Transverse colon (tissue), 4 donors: Measurements from ENCODE around the gene RNU11. TPM values are rescaled to one million over a fixed set of nuclear protein-coding genes. Genes with fewer than 3 reads are reported as not detected.

Source experiments
- DNase-seq: peaks from one replicate; pipeline ENCODE4 v3.0.0-alpha.2; 2019
- H3K27ac ChIP-seq, 4 donors: fragments of 200-600 bp; sonication (generic); 2 replicates each; pipeline ENCODE4 v1.5.1; 2016 to 2018; ENCODE audit warnings: inconsistent platforms in 4 of 4
- H3K27me3 ChIP-seq: fragments of 200-600 bp; sonication (generic); 2 replicates; pipeline ENCODE4 v1.5.1; 2017; ENCODE audit warnings: inconsistent platforms
- H3K36me3 ChIP-seq, 4 donors: fragments of 200-600 bp; sonication (generic); 2 replicates each; pipeline ENCODE4 v1.5.1; 2017 to 2019; ENCODE audit warnings: inconsistent platforms in 4 of 4
- H3K4me1 ChIP-seq, 4 donors: fragments of 200-600 bp; sonication (generic); 2 replicates each; pipeline ENCODE4 v1.5.1; 2017 to 2020; ENCODE audit warnings: inconsistent platforms in 4 of 4
- H3K4me3 ChIP-seq, 4 donors: fragments of 200-600 bp; sonication (generic); 1 replicate in 1 of 4; 2 replicates in 3 of 4; pipeline versions ENCODE4 v1.5.1 to v1.6.1; 2017 to 2019; ENCODE audit warnings: inconsistent platforms in 4 of 4
- H3K9me3 ChIP-seq, 2 donors: fragments of 200-600 bp; sonication (generic); 2 replicates each; pipeline ENCODE4 v1.5.1; 2017 to 2019; ENCODE audit warnings: inconsistent platforms in 2 of 2
- CTCF ChIP-seq, 5 experiments: fragments of 200-600 bp in 3 of 5; fragments of 450-650 bp in 2 of 5; sonication (generic) in 3 of 5; IDR thresholded peaks; 1 replicate in 2 of 5; 2 replicates in 3 of 5; pipeline ENCODE4 v1.5.1; 2016 to 2017; ENCODE audit warnings: antibody characterized with exemption in 5 of 5, inconsistent platforms in 3 of 5, mild to moderate bottlenecking in 2 of 5, moderate library complexity in 1 of 5
- EP300 ChIP-seq: sonication (generic); formaldehyde crosslinking; IDR thresholded peaks from one replicate; pipeline ENCODE4 v1.6.1; 2017; ENCODE audit warnings: antibody characterized with exemption, low read depth
- POLR2A ChIP-seq: fragments of 450-650 bp; IDR thresholded peaks from one replicate; pipeline ENCODE4 v1.6.1; 2016; ENCODE audit warnings: antibody characterized with exemption, mild to moderate bottlenecking, moderate library complexity
- POLR2AphosphoS5 ChIP-seq, 3 donors: sonication (generic); formaldehyde crosslinking; IDR thresholded peaks; one replicate each; pipeline ENCODE4 v1.6.1; 2016; ENCODE audit warnings: antibody characterized with exemption in 3 of 3
- WGBS, 2 donors: methylation state at CpG; one replicate each; pipeline ENCODE4 v1.1.5; 2018; ENCODE audit warnings: low coverage in 1 of 2; 5-methylcytosine and 5-hydroxymethylcytosine counted together
- in situ Hi-C, 4 donors: fragments of 200-750 bp; cut with MboI; loops; one replicate each; pipeline versions ENCODE4 v1.15.0 to v1.15.1; 2017; ENCODE audit warnings: low sequenced_read_pairs in 3 of 4, low pct_ligation_motif_present in 1 of 4, low pct_unique_long_range_greater_than_20kb in 1 of 4
- intact Hi-C: fragments of 100-400 bp; cut with DNase I; formaldehyde crosslinking; loops from one replicate; pipeline ENCODE4 v1.15.1; 2023; ENCODE audit warnings: low total_unique reads
- total RNA-seq, 4 donors: library from RNA; depleted of rRNA; stranded (reverse); fragments of >200 nt; gene quantifications; one replicate each; pipeline ENCODE4 v1.1.0, GENCODE V29; 2016

Gene RNU11
- total RNA-seq, 4 donors from 2014 or later = not detected

- TF ChIP-seq POLR2AphosphoS5 (IDR thresholded peaks at IDR 0.05) = no peak
- no peak for TF ChIP-seq POLR2A
- no peak for TF ChIP-seq CTCF (IDR thresholded peaks at IDR 0.05)
- TF ChIP-seq EP300 = no peak
- Histone ChIP-seq H3K4me1 (peaks cover 10 to 11% (median 11%) of the 10 kb centered on the region in 4 donors), H3K27ac (no peak overlapping the region), H3K27me3 (no peaks in the 10 kb centered on the region), H3K36me3 (no peaks in the 10 kb centered on the region), H3K4me3 (no peak overlapping the region), H3K9me3 (no peaks in the 10 kb centered on the region)
- in situ Hi-C loops (no loop called here), intact Hi-C loops (no loop called here)
- 77 to 83% methylated on average over 5 to 7 of the region's 7 CpGs for WGBS, 2 donors
- no peak for DNase-seq
Observed at GRCh38 chr1:28663871-28664470, 15.6 kb downstream of the RNU11 start.

GRCh38 chr1:28666806-28667205 is 18.4 kb downstream of the RNU11 start:
- Histone ChIP-seq H3K9me3 (no peaks in the 10 kb centered on the region), H3K4me1 (peaks cover 11 to 19% (median 19%) of the 10 kb centered on the region in 4 donors), H3K27ac (no peak overlapping the region), H3K4me3 (no peak overlapping the region), H3K27me3 (no peaks in the 10 kb centered on the region), H3K36me3 (no peaks in the 10 kb centered on the region)
- in situ Hi-C loops (no loop called here), intact Hi-C loops (no loop called here)
- no peak for DNase-seq
- no peak for TF ChIP-seq POLR2AphosphoS5 (IDR thresholded peaks at IDR 0.05)
- TF ChIP-seq EP300 = no peak
- WGBS, 2 donors = 90 to 99% methylated on average over 2 to 12 of the region's 12 CpGs

- H3K4me1 ChIP-seq = peaks cover 11 to 19% (median 19%) of the 10 kb centered on the region in 4 donors
- no peaks in the 10 kb centered on the region for H3K27me3 ChIP-seq
- no peaks in the 10 kb centered on the region for H3K9me3 ChIP-seq
- in situ Hi-C loops = no loop called here
- peak within 1 kb of the TSS; percentile 99 to 100 (median 100) for H3K27ac ChIP-seq
- DNase-seq = peak; percentile 91
- TF ChIP-seq POLR2A = no peak
- peak in 1 of 5 experiments; percentile 18 for TF ChIP-seq CTCF (IDR thresholded peaks at IDR 0.05)
- intact Hi-C loops = no loop called here
- H3K36me3 ChIP-seq = no peaks in the 10 kb centered on the region
- WGBS, 2 donors = 3 to 6% methylated on average over 5 to 17 of the region's 57 CpGs
- peak within 1 kb of the TSS; percentile 92 to 100 (median 100) for H3K4me3 ChIP-seq
Observed at GRCh38 chr1:28668191-28668955, 20.0 kb downstream of the RNU11 start, which contains the start of gene GMEB1. Gene GMEB1 (plus strand): TSS chr1:28668784. CDS start chr1:28683613, 14,829 bp downstream.

GRCh38 chr1:28668956-28669723 is 20.7 kb downstream of the RNU11 start:
- no peaks in the 10 kb centered on the region for H3K36me3 ChIP-seq
- peak; percentile 38 for DNase-seq
- peak overlapping the region; percentile 92 to 100 (median 100) for H3K4me3 ChIP-seq
- H3K9me3 ChIP-seq = no peaks in the 10 kb centered on the region
- intact Hi-C loops = no loop called here
- WGBS, 2 donors = 0% methylated on average over 44 of the region's 63 CpGs; no CpG with 5 or more reads in 1 of the 2 donors
- no peaks in the 10 kb centered on the region for H3K27me3 ChIP-seq
- TF ChIP-seq POLR2A (peak; percentile 16), POLR2AphosphoS5 (IDR thresholded peaks at IDR 0.05) (no peak)
- in situ Hi-C loops = no loop called here
- peak overlapping the region; percentile 99 to 100 (median 100) for H3K27ac ChIP-seq
- peaks cover 11 to 19% (median 19%) of the 10 kb centered on the region in 4 donors for H3K4me1 ChIP-seq
